HepG2 (cell line): ENCODE results near the gene CNFN.

Experiments used
- CHD4 ChIP-seq: fragments of 200-600 bp; sonication (generic); IDR thresholded peaks from 2 replicates; pipeline ENCODE4 v1.7.0; 2017; ENCODE audit warnings: mild to moderate bottlenecking, low read length, borderline replicate concordance
- EP300 ChIP-seq, 3 experiments: sonication (generic) in 1 of 3; formaldehyde crosslinking in 1 of 3; IDR thresholded peaks; 2 replicates each; pipeline versions ENCODE4 v1.5.1 to v1.6.1; 2011 to 2020; ENCODE audit warnings: low read depth in 2 of 3, low read length in 2 of 3, borderline replicate concordance in 1 of 3, improper control_type of control experiment in 1 of 3, mild to moderate bottlenecking in 1 of 3, missing genetic modification reagents in 1 of 3, moderate library complexity in 1 of 3
- POLR2AphosphoS5 ChIP-seq: IDR thresholded peaks from 2 replicates; pipeline ENCODE4 v1.6.1; 2012; ENCODE audit warnings: low read depth, low read length
- SMARCE1 ChIP-seq: fragments of 450-650 bp; IDR thresholded peaks from 2 replicates; pipeline ENCODE4 v1.6.1; 2017; ENCODE audit warnings: borderline replicate concordance
- TF ChIP-seq, protein P1 (sequence below): sonication (generic); formaldehyde crosslinking; IDR thresholded peaks from 2 replicates; pipeline ENCODE4 v1.5.0; 2020; ENCODE audit warnings: missing genetic modification reagents

- TF ChIP-seq SMARCE1 (no peak), CHD4 (no peak), POLR2AphosphoS5 (no peak), EP300 (IDR thresholded peaks at IDR 0.05; ENCODE audit: low read depth in 2 of 2, low read length in 2 of 2) (no peak), EP300 (CRISPR knock-in tag; IDR thresholded peaks at IDR 0.05; ENCODE audit: borderline replicate concordance) (no peak)
- TF ChIP-seq, protein P1, sequence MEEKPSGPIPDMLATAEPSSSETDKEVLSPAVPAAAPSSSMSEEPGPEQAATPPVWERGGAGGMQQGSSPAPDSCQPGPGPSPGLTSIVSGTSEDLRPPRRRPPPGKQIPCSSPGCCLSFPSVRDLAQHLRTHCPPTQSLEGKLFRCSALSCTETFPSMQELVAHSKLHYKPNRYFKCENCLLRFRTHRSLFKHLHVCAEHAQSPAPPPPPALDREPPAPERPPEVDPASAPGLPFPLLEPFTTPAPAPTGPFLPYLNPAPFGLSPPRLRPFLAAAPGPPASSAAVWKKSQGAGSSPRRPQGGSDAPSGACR (CRISPR knock-in tag) = no peak
Observed at GRCh38 chr19:42422092-42422900, 32.2 kb upstream of the CNFN start.
